Measurements from ENCODE around the gene RPA1.
"Not testable (repeated sequence)": the region's sequence is repeated elsewhere in the genome, so short reads cannot be mapped to it uniquely, and the experiment has no call there.

The RPA1 gene

GRCh38 chr17:1878419-1879121, 48.8 kb downstream of the RPA1 start:
- DNase-seq (ENCODE audit: low read depth in 1 of 2, low spot score in 1 of 2), result no peak

- DNase-seq (ENCODE audit: low read depth in 1 of 2, low spot score in 1 of 2), result no peak
Observed at GRCh38 chr17:1880851-1881630, 51.2 kb downstream of the RPA1 start.

- DNase-seq (ENCODE audit: low read depth in 1 of 2, low spot score in 1 of 2), result no peak
Observed at GRCh38 chr17:1882836-1883235, 53.0 kb downstream of the RPA1 start.

- no peak for DNase-seq (ENCODE audit: low read depth in 1 of 2, low spot score in 1 of 2)
Observed at GRCh38 chr17:1883536-1883935, 53.7 kb downstream of the RPA1 start.

GRCh38 chr17:1888741-1889140, 58.9 kb downstream of the RPA1 start:
- no peak for DNase-seq (ENCODE audit: low read depth in 1 of 2, low spot score in 1 of 2)

GRCh38 chr17:1890758-1891450, 61.1 kb downstream of the RPA1 start:
- DNase-seq (ENCODE audit: low read depth in 1 of 2, low spot score in 1 of 2), result no peak

- no peak for DNase-seq (ENCODE audit: low read depth in 1 of 2, low spot score in 1 of 2)
Observed at GRCh38 chr17:1894753-1895339, 65.0 kb downstream of the RPA1 start.

GRCh38 chr17:1895479-1895878, 65.7 kb downstream of the RPA1 start:
- DNase-seq (ENCODE audit: low read depth in 1 of 2, low spot score in 1 of 2), result not testable (repeated sequence)

GRCh38 chr17:1896243-1897104, 66.7 kb downstream of the RPA1 start:
- no peak for DNase-seq (ENCODE audit: low read depth in 1 of 2, low spot score in 1 of 2)

GRCh38 chr17:1897105-1897656, 67.4 kb downstream of the RPA1 start:
- no peak for DNase-seq (ENCODE audit: low read depth in 1 of 2, low spot score in 1 of 2)

GRCh38 chr17:1898332-1898731, 68.5 kb downstream of the RPA1 start:
- no peak for DNase-seq (ENCODE audit: low read depth in 1 of 2, low spot score in 1 of 2)

GRCh38 chr17:1898872-1899271, 69.1 kb downstream of the RPA1 start:
- DNase-seq (ENCODE audit: low read depth in 1 of 2, low spot score in 1 of 2), result no peak

- DNase-seq (ENCODE audit: low read depth in 1 of 2, low spot score in 1 of 2), result no peak
Observed at GRCh38 chr17:1899403-1900000, 69.7 kb downstream of the RPA1 start.

GRCh38 chr17:1904273-1905182, 74.7 kb downstream of the RPA1 start:
- no peak for DNase-seq (ENCODE audit: low read depth in 1 of 2, low spot score in 1 of 2)

- no peak for DNase-seq (ENCODE audit: low read depth in 1 of 2, low spot score in 1 of 2)
Observed at GRCh38 chr17:1905190-1905913, 75.5 kb downstream of the RPA1 start.

- no peak for DNase-seq (ENCODE audit: low read depth in 1 of 2, low spot score in 1 of 2)
Observed at GRCh38 chr17:1906662-1907101, 76.9 kb downstream of the RPA1 start.

GRCh38 chr17:1907216-1907631, 77.4 kb downstream of the RPA1 start:
- no peak for DNase-seq (ENCODE audit: low read depth in 1 of 2, low spot score in 1 of 2)
